Stomach (tissue), 9 donors: Measurements from ENCODE around the gene KIFAP3. TPM values are rescaled to one million over a fixed set of nuclear protein-coding genes. Genes with fewer than 3 reads are reported as not detected.

Source experiments
- DNase-seq, 2 donors: peaks; one replicate each; pipeline versions ENCODE4 v3.0.0 to v3.0.0-alpha.2; 2013 to 2019
- H3K27ac ChIP-seq, 5 donors: fragments of 200-600 bp in 4 of 5; sonication (generic) in 4 of 5; one replicate each; pipeline ENCODE4 v1.5.1; 2013 to 2019; ENCODE audit warnings: mild to moderate bottlenecking in 1 of 5, moderate library complexity in 1 of 5
- H3K27me3 ChIP-seq, 3 donors: fragments of 200-600 bp; sonication (generic); one replicate each; pipeline ENCODE4 v1.5.1; 2017 to 2019; ENCODE audit warnings: mixed run types in 1 of 3
- H3K36me3 ChIP-seq, 4 donors: fragments of 200-600 bp; sonication (generic); 1 replicate in 3 of 4; 2 replicates in 1 of 4; pipeline ENCODE4 v1.5.1; 2016 to 2019
- H3K4me1 ChIP-seq, 4 donors: fragments of 200-600 bp; sonication (generic); one replicate each; pipeline ENCODE4 v1.5.1; 2016 to 2019
- H3K4me3 ChIP-seq, 4 donors: fragments of 200-600 bp; sonication (generic) in 3 of 4; one replicate each; pipeline ENCODE4 v1.5.1; 2016 to 2019; ENCODE audit warnings: mild to moderate bottlenecking in 1 of 4
- H3K9me3 ChIP-seq, 4 donors: fragments of 200-600 bp; sonication (generic); one replicate each; pipeline ENCODE4 v1.5.1; 2016 to 2019
- EP300 ChIP-seq: sonication (generic); formaldehyde crosslinking; IDR thresholded peaks from one replicate; pipeline ENCODE4 v1.6.1; 2017; ENCODE audit warnings: antibody characterized with exemption
- POLR2A ChIP-seq, 4 donors: fragments of 450-650 bp; IDR thresholded peaks; one replicate each; pipeline ENCODE4 v1.6.1; 2016; ENCODE audit warnings: antibody characterized with exemption in 4 of 4, control low read depth in 2 of 4, mild to moderate bottlenecking in 1 of 4, moderate library complexity in 1 of 4
- POLR2AphosphoS5 ChIP-seq, 3 donors: sonication (generic); formaldehyde crosslinking; IDR thresholded peaks; one replicate each; pipeline ENCODE4 v1.6.1; 2016; ENCODE audit warnings: antibody characterized with exemption in 3 of 3
- WGBS, 5 donors: extraction: QIAGEN DNeasy Blood & Tissue Kit in 3 of 5; methylation state at CpG; one replicate each; pipeline versions ENCODE4 v1.1.5 to v1.1.7; 2013 to 2018; 5-methylcytosine and 5-hydroxymethylcytosine counted together
- intact Hi-C: fragments of 100-400 bp; cut with DNase I; formaldehyde crosslinking; loops from one replicate; pipeline ENCODE4 v1.15.1; 2023; ENCODE audit warnings: low total_unique reads
- polyA plus RNA-seq, 3 donors: library from polyadenylated mRNA; stranded (reverse); fragments of 200-250 nt; gene quantifications; one replicate each; pipeline ENCODE4 v1.2.3, GENCODE V29; 2013
- total RNA-seq, 5 donors: library from RNA; depleted of rRNA; stranded (reverse); fragments of >200 nt; gene quantifications; one replicate each; pipeline versions ENCODE4 v1.1.0 to v1.2.3, GENCODE V29; 2014 to 2016
- TF ChIP-seq, protein P1 (sequence below), 7 experiments: fragments of 450-650 bp in 4 of 7; fragments of 200-600 bp in 3 of 7; sonication (generic) in 3 of 7; IDR thresholded peaks; one replicate each; pipeline ENCODE4 v1.5.1; 2016 to 2019; ENCODE audit warnings: antibody characterized with exemption in 7 of 7, control low read depth in 2 of 7, mild to moderate bottlenecking in 1 of 7
- donor health status: healthy with polysubstance abuse.
- donor health status: Bipolar disorder and iron deficiency.
- donor health status: healthy.

Gene KIFAP3
- total and polyA plus RNA-seq, 8 donors = 6.3 to 40.9 (median 11.1) TPM

DNA sequence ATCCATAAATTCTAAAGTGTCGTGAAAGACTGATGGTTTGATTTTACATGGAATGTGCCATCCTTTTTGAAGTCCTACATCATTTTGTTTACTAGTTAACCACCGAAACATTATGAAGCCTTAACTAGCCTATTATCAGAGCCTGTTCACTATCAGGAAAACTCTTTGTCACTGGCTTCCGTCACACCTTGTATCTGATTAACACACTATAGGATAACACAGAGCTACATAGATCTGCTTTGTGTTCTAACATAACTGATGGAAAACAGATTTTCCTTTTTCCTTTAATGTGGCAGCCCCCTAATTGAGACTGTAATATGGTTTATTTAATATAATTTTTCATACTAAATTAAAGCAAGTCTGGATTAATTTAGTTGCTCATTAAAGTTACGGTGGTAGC is 106.3 kb downstream of the KIFAP3 start:
- Histone ChIP-seq H3K4me1 (no peaks in the 10 kb centered on the region), H3K27ac (no peak overlapping the region), H3K27me3 (no peaks in the 10 kb centered on the region), H3K4me3 (no peak overlapping the region), H3K9me3 (no peaks in the 10 kb centered on the region), H3K36me3 (peaks cover 0 to 12% (median 4%) of the 10 kb centered on the region in 4 donors)
- intact Hi-C loops = no loop called here
- no peak for TF ChIP-seq EP300
- TF ChIP-seq, protein P1, sequence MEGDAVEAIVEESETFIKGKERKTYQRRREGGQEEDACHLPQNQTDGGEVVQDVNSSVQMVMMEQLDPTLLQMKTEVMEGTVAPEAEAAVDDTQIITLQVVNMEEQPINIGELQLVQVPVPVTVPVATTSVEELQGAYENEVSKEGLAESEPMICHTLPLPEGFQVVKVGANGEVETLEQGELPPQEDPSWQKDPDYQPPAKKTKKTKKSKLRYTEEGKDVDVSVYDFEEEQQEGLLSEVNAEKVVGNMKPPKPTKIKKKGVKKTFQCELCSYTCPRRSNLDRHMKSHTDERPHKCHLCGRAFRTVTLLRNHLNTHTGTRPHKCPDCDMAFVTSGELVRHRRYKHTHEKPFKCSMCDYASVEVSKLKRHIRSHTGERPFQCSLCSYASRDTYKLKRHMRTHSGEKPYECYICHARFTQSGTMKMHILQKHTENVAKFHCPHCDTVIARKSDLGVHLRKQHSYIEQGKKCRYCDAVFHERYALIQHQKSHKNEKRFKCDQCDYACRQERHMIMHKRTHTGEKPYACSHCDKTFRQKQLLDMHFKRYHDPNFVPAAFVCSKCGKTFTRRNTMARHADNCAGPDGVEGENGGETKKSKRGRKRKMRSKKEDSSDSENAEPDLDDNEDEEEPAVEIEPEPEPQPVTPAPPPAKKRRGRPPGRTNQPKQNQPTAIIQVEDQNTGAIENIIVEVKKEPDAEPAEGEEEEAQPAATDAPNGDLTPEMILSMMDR (IDR thresholded peaks at IDR 0.05) = no peak
- TF ChIP-seq POLR2AphosphoS5 (IDR thresholded peaks at IDR 0.05) = no peak
- TF ChIP-seq POLR2A (IDR thresholded peaks at IDR 0.05) = no peak
- WGBS, 5 donors = 68 to 73% (median 71%) methylated on average over 4 of the region's 4 CpGs
- DNase-seq = no peak

DNA sequence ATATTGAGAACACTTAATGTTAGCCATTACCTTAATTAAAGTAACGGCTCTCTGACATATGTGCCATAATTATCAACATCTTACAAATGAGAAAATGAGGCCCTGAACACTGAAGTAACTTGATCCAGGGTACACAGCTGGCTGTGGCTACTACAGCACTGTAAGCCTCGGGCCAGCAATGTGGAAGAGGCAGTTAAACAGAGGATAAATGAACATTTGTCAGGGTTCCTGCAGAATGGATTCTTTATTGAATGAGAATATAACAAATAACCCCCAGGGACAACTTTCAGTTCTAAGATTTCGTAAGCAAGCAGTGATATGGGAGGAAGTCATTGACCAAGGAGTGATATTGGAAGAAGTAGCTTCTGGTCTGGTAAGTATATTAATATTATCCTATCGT is 110.3 kb downstream of the KIFAP3 start:
- 88 to 90% (median 89%) methylated on average over 4 of the region's 4 CpGs for WGBS, 5 donors
- H3K27me3 ChIP-seq = no peaks in the 10 kb centered on the region
- no peak overlapping the region for H3K4me3 ChIP-seq
- H3K9me3 ChIP-seq = no peaks in the 10 kb centered on the region
- no peaks in the 10 kb centered on the region for H3K4me1 ChIP-seq
- H3K27ac ChIP-seq = no peak overlapping the region
- TF ChIP-seq, protein P1 (IDR thresholded peaks at IDR 0.05) = no peak
- TF ChIP-seq POLR2AphosphoS5 (IDR thresholded peaks at IDR 0.05) (no peak), EP300 (no peak), POLR2A (IDR thresholded peaks at IDR 0.05) (no peak)
- no peak for DNase-seq
- H3K36me3 ChIP-seq = peaks cover 0 to 8% (median 2%) of the 10 kb centered on the region in 4 donors
- intact Hi-C loops = no loop called here

DNA sequence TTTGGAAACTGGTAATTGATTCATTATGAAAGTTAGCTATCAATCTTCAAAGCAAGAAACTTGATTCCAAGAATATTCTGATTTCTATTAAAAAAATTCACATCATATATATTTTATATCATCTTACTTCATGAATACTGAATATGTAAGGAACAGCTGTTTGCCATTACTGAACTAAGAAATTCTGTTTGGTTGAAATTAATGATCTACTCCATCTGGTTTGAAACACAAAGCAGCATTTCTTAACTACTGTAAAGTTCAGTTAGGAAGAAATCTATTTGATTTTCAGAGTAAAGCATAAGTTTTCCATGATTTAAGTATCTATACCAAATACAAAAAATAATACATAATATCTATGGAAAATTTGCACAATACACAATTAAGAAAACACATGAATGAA is 114.8 kb downstream of the KIFAP3 start:
- no peaks in the 10 kb centered on the region for H3K4me1 ChIP-seq
- peaks cover 0 to 8% (median 2%) of the 10 kb centered on the region in 4 donors for H3K36me3 ChIP-seq
- no peak overlapping the region for H3K27ac ChIP-seq
- TF ChIP-seq POLR2A (IDR thresholded peaks at IDR 0.05) = no peak
- no peak for TF ChIP-seq POLR2AphosphoS5 (IDR thresholded peaks at IDR 0.05)
- no peak for TF ChIP-seq EP300
- TF ChIP-seq, protein P1 (IDR thresholded peaks at IDR 0.05) = no peak
- H3K4me3 ChIP-seq = no peak overlapping the region
- H3K9me3 ChIP-seq = no peaks in the 10 kb centered on the region
- no peak for DNase-seq
- intact Hi-C loops = no loop called here
- no peaks in the 10 kb centered on the region for H3K27me3 ChIP-seq

DNA sequence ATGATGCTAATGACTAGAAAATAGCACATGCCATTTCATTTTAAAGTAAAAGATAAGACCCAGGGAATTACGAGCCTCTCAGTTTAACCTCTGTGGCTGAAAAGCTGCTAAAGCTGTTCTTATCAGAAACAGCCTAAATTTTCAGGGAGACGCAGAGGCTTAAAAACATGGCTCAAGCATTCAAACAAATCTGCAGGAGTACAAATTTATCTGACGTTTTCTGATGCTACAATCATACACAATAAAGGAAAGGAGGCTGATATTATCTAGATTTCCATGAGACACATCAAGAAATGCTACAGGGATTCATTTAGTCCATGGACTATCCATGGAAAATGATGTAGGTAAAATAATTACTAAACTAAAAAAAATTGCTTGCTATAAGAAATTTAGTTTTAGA is 115.5 kb downstream of the KIFAP3 start:
- WGBS, 5 donors = 76 to 88% (median 85%) methylated on average over 3 of the region's 3 CpGs
- Histone ChIP-seq H3K27ac (no peak overlapping the region), H3K4me1 (no peaks in the 10 kb centered on the region)

DNA sequence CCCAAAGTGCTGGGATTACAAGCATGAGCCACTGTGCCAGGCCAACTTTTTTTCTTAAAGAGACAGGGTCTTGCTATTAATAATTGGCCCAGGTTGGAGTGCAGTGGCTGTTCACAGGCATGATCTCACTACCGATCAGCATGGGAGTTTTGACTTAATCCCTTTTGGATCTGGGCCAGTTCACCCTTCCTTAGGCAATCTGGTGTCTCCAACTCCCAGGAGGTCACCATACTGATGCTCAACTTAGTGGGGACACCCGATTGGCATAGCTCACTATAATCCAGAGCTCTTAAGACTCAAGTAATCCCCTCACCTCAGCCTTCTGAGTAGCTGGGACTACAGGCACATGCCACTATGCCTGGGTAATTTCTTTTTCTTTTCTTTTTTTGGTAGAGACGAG is 116.6 kb downstream of the KIFAP3 start:
- H3K4me1 ChIP-seq = no peaks in the 10 kb centered on the region
- intact Hi-C loops = no loop called here
- DNase-seq = no peak
- WGBS, 5 donors = 79 to 92% (median 86%) methylated on average over 3 of the region's 3 CpGs
- peaks cover 0 to 12% (median 11%) of the 10 kb centered on the region in 4 donors for H3K36me3 ChIP-seq
- no peak for TF ChIP-seq EP300
- TF ChIP-seq, protein P1 (IDR thresholded peaks at IDR 0.05) = no peak
- no peak for TF ChIP-seq POLR2A (IDR thresholded peaks at IDR 0.05)
- no peak for TF ChIP-seq POLR2AphosphoS5 (IDR thresholded peaks at IDR 0.05)
- H3K27ac ChIP-seq = no peak overlapping the region
- no peaks in the 10 kb centered on the region for H3K9me3 ChIP-seq
- H3K27me3 ChIP-seq = no peaks in the 10 kb centered on the region
- no peak overlapping the region for H3K4me3 ChIP-seq

More for the DNA sequence above, 115.5 kb downstream of the KIFAP3 start:
- intact Hi-C loops = no loop called here
- Histone ChIP-seq H3K9me3 (no peaks in the 10 kb centered on the region), H3K4me3 (no peak overlapping the region), H3K27me3 (no peaks in the 10 kb centered on the region), H3K36me3 (peaks cover 0 to 9% (median 3%) of the 10 kb centered on the region in 4 donors)
- DNase-seq = no peak
- TF ChIP-seq EP300 (no peak), POLR2AphosphoS5 (IDR thresholded peaks at IDR 0.05) (no peak)
